GM19238 (cell line): Measurements from ENCODE around the gene COASY.
A peak's percentile ranks its signal among the peaks of the same experiment; 100 is the strongest.

ENCODE experiments used
- DNase-seq: peaks from one replicate; pipeline ENCODE4 v3.0.0; 2011; ENCODE audit warnings: low spot score; ENCODE audit not compliant: insufficient read length

The COASY gene

DNA sequence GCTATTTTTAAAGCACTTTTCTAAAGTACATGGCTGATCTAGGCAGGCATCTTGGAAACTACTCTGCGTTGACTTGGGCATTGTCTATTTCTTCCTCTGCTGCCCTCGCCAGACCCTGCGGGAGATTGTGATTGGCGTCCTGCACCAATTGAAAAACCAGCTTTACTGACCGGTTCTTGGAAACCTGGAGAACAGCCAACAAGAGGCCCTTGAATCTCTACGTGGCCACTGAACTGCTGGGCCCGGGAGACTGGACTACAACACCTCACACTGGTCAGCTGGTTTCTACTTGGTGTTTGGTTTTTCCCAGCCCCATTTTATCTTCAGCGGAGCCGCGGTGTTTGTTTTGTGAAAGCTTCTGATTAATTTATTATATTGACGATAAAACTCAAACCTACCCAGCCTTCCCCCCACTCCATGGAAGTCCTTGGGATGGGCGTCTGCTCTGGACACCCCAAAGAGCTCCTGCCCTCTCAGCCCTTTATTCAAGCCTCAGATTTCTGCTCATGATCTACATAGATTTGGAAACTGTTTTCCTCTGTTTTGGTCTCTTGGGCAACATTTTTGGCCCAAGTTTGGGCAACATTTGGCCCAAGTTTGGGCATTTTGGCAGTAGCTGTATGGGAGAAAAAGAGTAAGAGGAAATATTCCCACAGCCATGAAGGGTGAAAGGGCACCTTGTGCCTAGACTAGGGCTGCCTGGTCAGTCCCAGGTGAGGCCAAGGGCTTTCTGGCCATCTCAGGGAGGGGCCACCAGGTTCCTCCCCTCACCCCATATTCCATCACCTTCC lies 9.7 kb downstream of the COASY start:
- DNase-seq = no peak

GRCh38 chr17:42573095-42573494 lies 11.1 kb downstream of the COASY start:
- DNase-seq = no peak

- DNase-seq = no peak
Observed at GRCh38 chr17:42574463-42574862, 12.5 kb downstream of the COASY start.

DNA sequence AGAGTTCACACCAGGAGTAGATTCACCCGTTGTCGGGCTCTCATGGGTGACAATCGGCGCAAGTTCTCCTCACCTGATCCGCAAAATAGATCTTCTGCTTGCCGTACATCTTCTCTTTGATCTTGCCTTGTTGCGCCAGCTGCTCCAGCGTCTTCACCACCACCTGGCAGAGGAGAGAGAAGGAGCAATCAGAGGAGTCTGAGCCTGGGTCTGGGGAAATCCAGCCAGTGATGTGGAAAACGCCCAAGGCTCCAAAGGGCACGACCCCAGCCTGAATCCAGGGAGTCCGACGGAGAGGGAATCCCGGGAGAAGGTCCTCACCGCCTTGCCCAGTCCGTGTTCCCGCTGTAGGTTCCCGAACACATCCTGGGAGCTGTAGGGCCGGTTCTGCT lies 15.2 kb downstream of the COASY start:
- DNase-seq = no peak

GRCh38 chr17:42577532-42578281 lies 15.8 kb downstream of the COASY start, which contains the start of gene PSMC3IP:
Gene PSMC3IP (minus strand): TSS chr17:42577729. CDS start chr17:42577686, 43 bp downstream.
- DNase-seq = peak; percentile 96

GRCh38 chr17:42578282-42578869 lies 16.4 kb downstream of the COASY start:
- DNase-seq = peak; percentile 77

DNA sequence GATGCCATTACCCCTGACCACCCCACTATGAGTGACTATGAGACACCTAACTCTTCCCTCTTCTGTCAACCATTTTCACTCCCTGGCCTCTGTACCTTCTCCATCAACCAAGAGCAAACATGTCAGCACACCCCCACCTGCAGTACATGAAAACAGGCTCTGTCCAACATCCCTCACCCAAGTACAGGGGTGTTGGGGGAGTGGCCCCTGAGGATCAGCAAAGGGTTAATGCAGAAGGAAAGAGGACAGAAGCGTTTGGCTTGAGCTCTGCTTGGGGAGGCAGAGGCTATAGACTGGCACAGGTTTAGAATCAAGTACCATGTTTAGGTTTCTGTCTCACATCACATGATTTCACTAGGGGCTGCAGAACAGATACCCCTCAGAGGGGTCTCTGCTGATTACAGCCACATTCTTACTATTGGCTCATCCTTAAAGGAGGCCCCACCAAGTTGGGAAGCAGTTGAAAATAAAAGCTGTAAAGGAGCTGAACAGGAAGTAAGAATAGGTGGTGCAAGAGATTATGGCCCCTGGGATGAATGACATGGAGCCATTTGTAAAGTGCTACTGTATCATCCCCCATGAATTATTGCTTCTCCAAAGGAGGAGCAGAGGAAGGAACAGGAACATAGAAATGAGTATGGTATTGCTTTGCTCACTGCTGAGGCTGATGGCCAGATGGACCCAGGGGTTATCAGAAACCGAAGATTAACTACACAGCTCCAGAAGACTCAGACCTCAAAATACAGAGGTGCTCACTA lies 18.0 kb downstream of the COASY start:
- no peak for DNase-seq

- no peak for DNase-seq
Observed at GRCh38 chr17:42581744-42582270, 19.9 kb downstream of the COASY start.

DNA sequence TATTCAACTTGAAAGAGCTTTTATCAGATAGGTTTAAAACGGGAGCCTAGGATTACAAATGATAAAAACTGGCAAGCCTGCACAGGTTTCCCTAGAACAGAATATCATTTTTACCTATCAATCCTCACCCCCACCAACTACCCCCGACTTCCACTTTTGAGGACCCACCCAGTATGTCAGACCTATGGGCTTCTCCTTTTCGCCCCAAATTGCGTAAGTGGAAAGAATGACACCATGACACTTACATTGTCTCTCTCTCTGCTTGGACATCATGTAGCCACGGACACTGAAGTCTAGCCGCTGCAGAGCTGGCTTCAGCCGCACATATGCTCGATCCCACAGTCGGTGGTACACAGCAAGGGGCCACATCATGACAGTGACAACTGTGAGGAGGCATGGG lies 22.9 kb downstream of the COASY start:
- DNase-seq = no peak

GRCh38 chr17:42585353-42585752 lies 23.4 kb downstream of the COASY start:
- no peak for DNase-seq

DNA sequence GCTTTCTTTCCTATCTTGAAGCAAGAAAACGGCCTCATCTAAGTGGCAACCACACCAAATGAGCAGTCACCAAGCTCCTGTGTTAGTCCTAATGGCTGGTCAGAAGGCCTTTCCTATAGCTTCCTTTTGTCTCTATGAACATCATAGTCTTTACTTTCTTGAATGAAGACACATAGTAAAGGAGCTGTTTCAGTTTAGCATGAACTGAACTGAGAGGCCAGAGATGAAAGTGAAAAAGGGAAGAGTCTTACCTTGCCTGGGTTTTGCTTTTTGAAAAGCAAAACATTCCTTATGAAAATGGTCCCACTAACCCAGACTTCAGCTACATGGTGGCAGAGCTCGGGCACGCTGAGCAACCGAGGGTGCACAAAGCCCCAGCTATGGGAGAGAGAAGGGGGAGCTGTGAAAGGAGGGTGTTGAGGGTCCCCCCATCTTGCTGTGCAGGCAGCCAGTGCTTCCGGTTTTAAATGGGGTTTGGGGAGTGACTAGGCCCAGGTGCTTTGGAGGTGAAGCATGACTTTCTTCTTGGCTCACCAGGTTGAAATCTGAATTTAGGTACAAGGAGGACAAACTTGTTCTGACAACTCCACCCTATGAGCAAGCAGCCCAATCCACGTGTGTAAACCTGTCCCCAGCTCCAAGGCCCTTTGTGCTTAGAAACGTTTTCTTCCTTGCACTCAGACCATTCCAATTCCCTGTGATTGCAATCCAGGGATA lies 24.7 kb downstream of the COASY start:
- peak; percentile 66 for DNase-seq

DNA sequence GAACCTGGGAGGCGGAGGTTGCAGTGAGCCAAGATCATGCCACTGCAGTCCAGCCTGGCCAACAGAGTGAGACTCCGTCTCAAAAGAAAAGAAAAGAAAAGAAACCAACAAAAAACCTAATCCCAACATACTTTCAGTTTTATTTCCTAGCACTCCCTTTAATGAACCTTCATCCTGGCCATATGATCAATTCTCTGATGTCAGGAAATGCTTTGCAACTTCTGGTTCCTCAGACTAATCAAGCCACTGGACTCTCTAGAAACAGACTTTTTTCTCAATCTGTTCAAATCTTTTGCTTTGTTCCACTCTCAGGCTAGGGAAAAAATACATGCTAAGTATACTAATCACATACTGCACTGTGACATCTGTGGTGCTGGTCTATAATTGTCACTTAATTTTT lies 28.9 kb downstream of the COASY start:
- DNase-seq = no peak

GRCh38 chr17:42591411-42591810 lies 29.5 kb downstream of the COASY start:
- no peak for DNase-seq

DNA sequence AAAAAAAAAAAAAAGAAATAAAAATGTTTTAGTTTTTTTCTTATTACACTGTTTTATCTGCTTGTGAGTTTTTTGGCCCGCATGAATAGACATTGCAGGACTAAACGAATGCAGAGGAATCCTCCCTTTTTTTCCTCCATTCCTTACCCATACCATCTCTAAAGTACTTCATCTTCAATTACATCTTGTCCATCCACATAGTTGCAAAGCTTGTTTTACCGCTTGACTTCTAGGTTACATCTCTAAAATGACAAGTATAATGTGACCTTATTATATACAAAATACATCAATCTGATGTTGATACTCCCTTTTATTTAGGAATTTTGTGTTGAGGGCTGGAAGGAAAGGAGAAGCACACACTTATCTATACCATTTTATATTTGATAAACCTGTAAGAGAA lies 34.4 kb downstream of the COASY start:
- DNase-seq = no peak

DNA sequence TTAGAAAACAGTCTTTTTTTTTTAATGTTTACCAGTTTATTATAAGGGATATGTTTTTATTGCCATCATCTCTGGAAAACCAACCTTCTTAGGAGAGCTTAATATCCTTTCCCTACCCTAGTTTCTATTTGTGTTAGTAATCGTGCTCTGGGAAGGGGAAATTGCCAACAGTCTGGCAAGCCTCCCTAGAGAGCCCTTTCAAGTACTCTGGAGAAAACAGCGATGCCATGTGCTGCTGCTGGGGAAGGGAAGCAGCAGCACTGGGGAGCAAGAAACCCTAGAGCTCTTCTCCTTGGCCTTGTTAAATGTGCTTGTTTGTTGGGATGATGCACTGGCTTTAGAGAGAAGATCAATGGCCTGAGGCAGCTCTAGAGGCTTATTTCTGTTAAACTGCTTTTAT lies 37.0 kb downstream of the COASY start:
- DNase-seq = no peak

GRCh38 chr17:42603318-42603717 lies 41.4 kb downstream of the COASY start:
- DNase-seq = no peak

- no peak for DNase-seq
Observed at GRCh38 chr17:42607769-42608168, 45.8 kb downstream of the COASY start.

DNA sequence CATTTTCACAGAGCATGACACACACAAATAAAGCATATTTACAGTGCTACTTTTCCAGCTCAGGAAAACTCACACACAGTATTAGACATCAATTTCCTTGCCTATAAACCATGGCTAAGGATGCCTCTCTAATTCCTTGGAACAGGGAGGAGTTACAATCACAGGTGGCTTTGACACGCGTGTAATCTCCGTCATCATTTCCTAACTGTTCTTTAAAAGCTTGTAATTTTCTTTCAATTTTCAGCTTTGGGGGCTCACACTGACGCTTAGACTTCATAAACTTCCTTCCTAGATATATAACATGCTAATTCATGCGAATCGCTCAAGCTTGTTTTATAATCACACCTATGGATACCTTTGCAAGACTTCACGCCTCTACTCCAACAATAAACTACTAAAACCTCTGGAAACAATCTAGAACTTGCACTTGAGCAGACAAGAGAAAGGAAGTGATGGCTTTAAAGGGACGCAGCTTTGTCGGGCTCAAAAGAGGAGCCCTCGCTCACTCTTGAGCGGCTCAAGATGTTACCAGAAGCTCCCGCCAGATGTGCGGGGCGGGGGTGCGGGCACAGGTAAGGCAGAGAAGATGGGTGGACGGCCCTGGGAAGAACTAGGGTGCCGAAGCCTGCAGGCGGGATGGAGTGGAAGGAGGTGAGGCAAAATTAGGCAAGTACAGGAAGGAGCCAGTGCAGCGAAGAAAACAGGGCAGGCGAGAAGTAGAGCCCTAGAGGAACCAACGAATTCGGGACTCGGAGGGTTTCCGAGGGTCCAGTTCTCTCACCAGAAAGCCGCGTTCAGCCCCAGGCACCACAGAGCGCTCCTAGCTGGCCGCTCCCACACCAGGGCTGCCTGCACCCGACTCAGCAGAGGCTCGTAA lies 46.6 kb downstream of the COASY start:
- DNase-seq = no peak

GRCh38 chr17:42609182-42609813 lies 47.4 kb downstream of the COASY start, which contains the start of the genes RETREG3 and TUBG1:
Gene RETREG3 (minus strand): TSS chr17:42609374. CDS start chr17:42609324, 50 bp downstream.
Gene TUBG1 (plus strand): TSS chr17:42609683. CDS start chr17:42609738, 55 bp downstream.
- peak; percentile 94 for DNase-seq
